GM19463 (cell line): ENCODE results near the gene CHAT.
"Not testable (repeated sequence)": the region's sequence is repeated elsewhere in the genome, so short reads cannot be mapped to it uniquely, and the experiment has no call there.

Experiments used
- ATAC-seq: cut with Tn5 transposase; IDR thresholded peaks from one replicate; pipeline ENCODE4 v1.9.1; 2021; ENCODE audit warnings: mild to moderate bottlenecking, moderate library complexity; ENCODE audit not compliant: unreplicated experiment

Gene CHAT

GRCh38 chr10:49678827-49679479 lies 65.1 kb downstream of the CHAT start:
- no peak for ATAC-seq

GRCh38 chr10:49679480-49679893 lies 65.7 kb downstream of the CHAT start, which contains the start of gene C10orf53:
Gene C10orf53 (plus strand): TSS chr10:49679651. CDS start chr10:49679698, 47 bp downstream.
- ATAC-seq: no peak

GRCh38 chr10:49682449-49682848 lies 68.6 kb downstream of the CHAT start:
- ATAC-seq: not testable (repeated sequence)

- ATAC-seq: no peak
Measured at GRCh38 chr10:49682879-49683278, 69.0 kb downstream of the CHAT start.

GRCh38 chr10:49686651-49687050 lies 72.8 kb downstream of the CHAT start:
- ATAC-seq: no peak

GRCh38 chr10:49688261-49688846 lies 74.5 kb downstream of the CHAT start:
- ATAC-seq: no peak

GRCh38 chr10:49688920-49689319 lies 75.1 kb downstream of the CHAT start:
- ATAC-seq: no peak

GRCh38 chr10:49689882-49690510 lies 76.2 kb downstream of the CHAT start:
- ATAC-seq: no peak

- ATAC-seq: no peak
Measured at GRCh38 chr10:49690698-49691356, 77.0 kb downstream of the CHAT start.

- ATAC-seq: no peak
Measured at GRCh38 chr10:49691588-49691987, 77.8 kb downstream of the CHAT start.

- ATAC-seq: no peak
Measured at GRCh38 chr10:49694466-49694865, 80.6 kb downstream of the CHAT start.

- ATAC-seq: no peak
Measured at GRCh38 chr10:49696311-49696710, 82.5 kb downstream of the CHAT start.

GRCh38 chr10:49698679-49699078 lies 84.8 kb downstream of the CHAT start:
- no peak for ATAC-seq

GRCh38 chr10:49700211-49700610 lies 86.4 kb downstream of the CHAT start:
- ATAC-seq: no peak

GRCh38 chr10:49700997-49701396 lies 87.2 kb downstream of the CHAT start:
- no peak for ATAC-seq

- no peak for ATAC-seq
Measured at GRCh38 chr10:49707585-49707984, 93.7 kb downstream of the CHAT start.

- ATAC-seq: no peak
Measured at GRCh38 chr10:49709934-49710333, 96.1 kb downstream of the CHAT start.

GRCh38 chr10:49710966-49711365 lies 97.1 kb downstream of the CHAT start:
- no peak for ATAC-seq

GRCh38 chr10:49711481-49711880 lies 97.6 kb downstream of the CHAT start:
- ATAC-seq: no peak

GRCh38 chr10:49713266-49713665 lies 99.4 kb downstream of the CHAT start:
- ATAC-seq: no peak
